ENCODE measurements around the gene FAM156A. TPM values are rescaled to one million over a fixed set of nuclear protein-coding genes. Genes with fewer than 3 reads are reported as not detected.

Gene FAM156A
- polyA plus RNA-seq, 3 donors, result 3.4 to 92.6 (median 5.6) TPM

DNA sequence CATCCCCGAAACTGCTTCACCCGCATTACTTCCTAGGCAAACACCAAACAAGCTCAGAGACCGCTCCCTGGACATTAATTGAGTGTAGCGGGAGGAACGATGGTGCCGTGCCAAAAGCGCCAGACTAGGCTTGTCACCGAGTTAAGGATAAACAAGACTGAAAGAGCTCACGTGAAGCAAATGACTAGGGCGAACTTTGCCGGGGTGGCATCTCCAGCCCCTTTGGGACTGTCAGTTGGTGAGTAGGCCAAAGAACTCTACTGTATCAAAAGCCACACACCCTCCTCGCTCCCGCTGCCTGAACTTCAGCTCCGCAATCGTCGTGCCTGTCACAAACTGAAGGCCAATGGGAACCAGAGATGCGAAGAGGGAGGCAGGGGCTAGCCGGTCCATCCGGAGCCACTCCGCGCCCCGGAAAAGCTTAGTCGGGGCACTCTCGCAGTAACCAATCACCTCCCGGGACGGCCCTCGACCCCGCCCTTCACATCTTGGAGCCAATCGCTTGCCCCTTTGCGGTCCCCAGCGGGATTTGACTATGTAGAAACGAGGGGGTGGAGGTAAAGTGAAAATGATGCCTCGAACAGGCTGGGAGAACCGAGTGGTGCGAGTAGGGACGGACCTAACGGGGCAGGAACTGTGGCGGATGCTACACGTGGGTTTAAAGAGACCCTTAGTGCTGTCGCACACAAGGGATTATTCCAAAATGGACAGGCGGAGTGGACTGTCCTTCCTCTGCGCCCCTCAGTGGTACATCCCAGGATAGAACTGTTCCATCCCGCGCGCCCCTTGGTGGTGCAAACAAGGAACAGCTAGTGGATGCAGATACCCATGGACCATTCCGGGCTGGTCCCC lies 37.0 kb upstream of the FAM156A start:
- DNase-seq, result peak; percentile 89
- Mint-ChIP-seq H3K4me3 (peak overlapping the region; percentile 81 to 97), H3K27ac (peak overlapping the region; percentile 91 to 100 (median 99)), H3K36me3 (no peaks in the 10 kb centered on the region), H3K9me3 (peaks cover 0 to 3% (median 0%) of the 10 kb centered on the region in 7 donors), H3K27me3 (ENCODE audit: low read depth in 3 of 3) (peaks cover under 1 to 28% (median 6%) of the 10 kb centered on the region in 3 donors), H3K4me1 (peaks cover 18% of the 10 kb centered on the region)
- Histone ChIP-seq H4K20me1 (ENCODE audit: insufficient read depth, low read length) (no peaks in the 10 kb centered on the region), H3K4me3 (replicated peaks in 1 of 3; ENCODE audit: low read depth in 2 of 3, low read length in 3 of 3) (peak overlapping the region; percentile 45 to 76 (median 72)), H3K27ac (ENCODE audit: low read depth in 1 of 2, low read length in 2 of 2) (peak overlapping the region; percentile 91 to 94), H3K9me3 (replicated peaks in 1 of 2; ENCODE audit: control insufficient read depth in 1 of 2, insufficient read depth in 1 of 2, low read length in 2 of 2) (no peaks in the 10 kb centered on the region), H3K9ac (ENCODE audit: insufficient read depth, low read length, poor library complexity, severe bottlenecking) (peak overlapping the region; percentile 74), H3K4me2 (replicated peaks; ENCODE audit: extremely low read depth, low read length, poor library complexity, severe bottlenecking) (peak overlapping the region; percentile 72), H3K36me3 (replicated peaks in 1 of 2; ENCODE audit: control insufficient read depth in 1 of 2, insufficient read depth in 2 of 2, low read length in 2 of 2) (no peaks in the 10 kb centered on the region), H3K27me3 (ENCODE audit: control insufficient read depth in 2 of 2, insufficient read depth in 2 of 2, low read length in 2 of 2) (peaks cover 0 to 3% of the 10 kb centered on the region in 2 donors), H3K79me2 (ENCODE audit: insufficient read depth, low read length) (peaks cover 7% of the 10 kb centered on the region), H3K4me1 (ENCODE audit: control insufficient read depth in 1 of 2, insufficient read depth in 2 of 2, low read length in 2 of 2) (peaks cover 18 to 21% of the 10 kb centered on the region in 2 donors), H2AFZ (ENCODE audit: insufficient read depth, low read depth, low read length, poor library complexity, severe bottlenecking) (peak overlapping the region; percentile 82)
- WGBS (ENCODE audit: insufficient coverage), result 0% methylated on average over 26 of the region's 46 CpGs
- TF ChIP-seq, protein P1, sequence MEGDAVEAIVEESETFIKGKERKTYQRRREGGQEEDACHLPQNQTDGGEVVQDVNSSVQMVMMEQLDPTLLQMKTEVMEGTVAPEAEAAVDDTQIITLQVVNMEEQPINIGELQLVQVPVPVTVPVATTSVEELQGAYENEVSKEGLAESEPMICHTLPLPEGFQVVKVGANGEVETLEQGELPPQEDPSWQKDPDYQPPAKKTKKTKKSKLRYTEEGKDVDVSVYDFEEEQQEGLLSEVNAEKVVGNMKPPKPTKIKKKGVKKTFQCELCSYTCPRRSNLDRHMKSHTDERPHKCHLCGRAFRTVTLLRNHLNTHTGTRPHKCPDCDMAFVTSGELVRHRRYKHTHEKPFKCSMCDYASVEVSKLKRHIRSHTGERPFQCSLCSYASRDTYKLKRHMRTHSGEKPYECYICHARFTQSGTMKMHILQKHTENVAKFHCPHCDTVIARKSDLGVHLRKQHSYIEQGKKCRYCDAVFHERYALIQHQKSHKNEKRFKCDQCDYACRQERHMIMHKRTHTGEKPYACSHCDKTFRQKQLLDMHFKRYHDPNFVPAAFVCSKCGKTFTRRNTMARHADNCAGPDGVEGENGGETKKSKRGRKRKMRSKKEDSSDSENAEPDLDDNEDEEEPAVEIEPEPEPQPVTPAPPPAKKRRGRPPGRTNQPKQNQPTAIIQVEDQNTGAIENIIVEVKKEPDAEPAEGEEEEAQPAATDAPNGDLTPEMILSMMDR (IDR thresholded peaks at IDR 0.05), result peak; percentile 71
- intact Hi-C loops (cut with micrococcal nuclease), result no loop called here

DNA sequence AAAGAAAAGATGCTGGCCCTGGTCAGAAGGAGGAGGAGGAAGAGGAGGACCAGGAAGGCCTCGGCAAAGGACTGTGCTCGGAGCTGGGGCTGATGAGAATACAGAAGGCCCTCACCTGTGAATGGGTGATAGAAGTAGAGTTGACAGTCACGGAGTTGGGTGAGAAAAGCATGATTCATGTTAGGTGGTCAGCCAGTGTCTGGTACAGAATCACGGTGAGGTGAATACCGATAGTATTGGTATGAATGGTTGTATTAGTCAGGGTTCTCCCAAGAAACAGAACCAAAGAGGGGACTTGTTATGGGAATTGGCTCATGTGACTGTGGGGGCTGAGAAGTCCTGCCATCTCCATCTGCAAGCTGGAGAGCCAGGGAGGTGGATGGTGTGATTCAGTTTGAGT lies 32.5 kb upstream of the FAM156A start:
- peaks cover 20% of the 10 kb centered on the region for H3K4me1 Mint-ChIP-seq
- TF ChIP-seq, protein P1 (IDR thresholded peaks at IDR 0.05), result no peak
- Histone ChIP-seq H3K4me1 (ENCODE audit: control insufficient read depth in 1 of 2, insufficient read depth in 2 of 2, low read length in 2 of 2) (peaks cover 14 to 18% of the 10 kb centered on the region in 2 donors), H3K9ac (ENCODE audit: insufficient read depth, low read length, poor library complexity, severe bottlenecking) (no peak overlapping the region), H3K79me2 (ENCODE audit: insufficient read depth, low read length) (peaks cover 7% of the 10 kb centered on the region), H3K9me3 (replicated peaks in 1 of 2; ENCODE audit: control insufficient read depth in 1 of 2, insufficient read depth in 1 of 2, low read length in 2 of 2) (no peaks in the 10 kb centered on the region), H4K20me1 (ENCODE audit: insufficient read depth, low read length) (no peaks in the 10 kb centered on the region), H3K27me3 (ENCODE audit: control insufficient read depth in 2 of 2, insufficient read depth in 2 of 2, low read length in 2 of 2) (no peaks in the 10 kb centered on the region), H3K4me3 (replicated peaks in 1 of 3; ENCODE audit: low read depth in 2 of 3, low read length in 3 of 3) (no peak overlapping the region), H3K36me3 (replicated peaks in 1 of 2; ENCODE audit: control insufficient read depth in 1 of 2, insufficient read depth in 2 of 2, low read length in 2 of 2) (no peaks in the 10 kb centered on the region), H2AFZ (ENCODE audit: insufficient read depth, low read depth, low read length, poor library complexity, severe bottlenecking) (no peak overlapping the region), H3K27ac (ENCODE audit: low read depth in 1 of 2, low read length in 2 of 2) (no peak overlapping the region), H3K4me2 (replicated peaks; ENCODE audit: extremely low read depth, low read length, poor library complexity, severe bottlenecking) (no peak overlapping the region)
- H3K27me3 Mint-ChIP-seq (ENCODE audit: low read depth in 3 of 3), result peaks cover 0 to 29% (median 0%) of the 10 kb centered on the region in 3 donors
- no peaks in the 10 kb centered on the region for H3K36me3 Mint-ChIP-seq
- intact Hi-C loops (cut with micrococcal nuclease), result no loop called here
- H3K27ac Mint-ChIP-seq, result no peak overlapping the region
- WGBS (ENCODE audit: insufficient coverage), result 88% methylated on average over 4 of the region's 5 CpGs
- H3K9me3 Mint-ChIP-seq, result peaks cover 0 to 2% (median 0%) of the 10 kb centered on the region in 7 donors
- no peak overlapping the region for H3K4me3 Mint-ChIP-seq
- no peak for DNase-seq
